Osteoblast (primary cell): ENCODE measurements around the gene BAHD1. TPM values are rescaled to one million over a fixed set of nuclear protein-coding genes. Genes with fewer than 3 reads are reported as not detected.

Experiments used
- DNase-seq: peaks from one replicate; pipeline ENCODE4 v3.0.0; 2011; ENCODE audit warnings: low spot score, mixed read lengths; ENCODE audit not compliant: insufficient read length; ENCODE audit errors: missing footprints
- H2AFZ ChIP-seq: 2 replicates; pipeline ENCODE4 v1.6.0; 2011; ENCODE audit warnings: mild to moderate bottlenecking, low read length
- H3K27ac ChIP-seq: 2 replicates; pipeline ENCODE4 v1.5.1; 2011; ENCODE audit warnings: mild to moderate bottlenecking, low read depth, low read length, moderate library complexity
- H3K27me3 ChIP-seq: 2 replicates; pipeline ENCODE4 v1.6.0; 2012; ENCODE audit warnings: mild to moderate bottlenecking, control low read depth, inconsistent platforms, low read length, moderate library complexity; ENCODE audit not compliant: insufficient read depth
- H3K36me3 ChIP-seq: 2 replicates; pipeline ENCODE4 v1.5.1; 2011; ENCODE audit warnings: mild to moderate bottlenecking, low read length, control low read depth, moderate library complexity; ENCODE audit not compliant: insufficient read depth
- H3K4me1 ChIP-seq: 2 replicates; pipeline ENCODE4 v1.5.1; 2011; ENCODE audit warnings: mild to moderate bottlenecking, low read length, control low read depth, moderate library complexity; ENCODE audit not compliant: insufficient read depth
- H3K4me2 ChIP-seq: 2 replicates; pipeline ENCODE4 v1.6.0; 2011; ENCODE audit warnings: mild to moderate bottlenecking, low read length; ENCODE audit not compliant: insufficient read depth
- H3K4me3 ChIP-seq: fragments of 200-600 bp; sonication (generic); 3 replicates; pipeline ENCODE4 v1.5.1; 2012; ENCODE audit warnings: mild to moderate bottlenecking, low read length, inconsistent platforms; ENCODE audit not compliant: insufficient read depth
- H3K79me2 ChIP-seq: 2 replicates; pipeline ENCODE4 v1.6.0; 2012; ENCODE audit warnings: mild to moderate bottlenecking, low read length, control low read depth, inconsistent platforms; ENCODE audit not compliant: insufficient read depth
- H3K9me3 ChIP-seq: 2 replicates; pipeline ENCODE4 v1.5.1; 2011; ENCODE audit warnings: low read depth, low read length, control low read depth
- H4K20me1 ChIP-seq: 2 replicates; pipeline ENCODE4 v1.6.0; 2012; ENCODE audit warnings: mild to moderate bottlenecking, low read length, control low read depth; ENCODE audit not compliant: insufficient read depth
- CTCF ChIP-seq: IDR thresholded peaks from 2 replicates; pipeline ENCODE4 v1.5.1; 2011; ENCODE audit warnings: mild to moderate bottlenecking, low read depth, low read length, moderate library complexity; ENCODE audit errors: extremely low read depth
- total RNA-seq: library from RNA; depleted of rRNA; stranded (reverse); fragments of >200 nt; gene quantifications from 2 replicates; pipeline ENCODE4 v1.2.3, GENCODE V29; 2012

The BAHD1 gene
- total RNA-seq, 1 donor: 10.5 TPM

GRCh38 chr15:40499931-40500330 is 59.2 kb downstream of the BAHD1 start:
- Histone ChIP-seq H2AFZ (no peak overlapping the region), H3K36me3 (no peaks in the 10 kb centered on the region), H3K9me3 (no peaks in the 10 kb centered on the region), H3K4me3 (no peak overlapping the region), H3K27ac (no peak overlapping the region), H3K4me2 (no peak overlapping the region), H3K79me2 (no peaks in the 10 kb centered on the region), H4K20me1 (no peaks in the 10 kb centered on the region), H3K27me3 (peaks cover 10% of the 10 kb centered on the region), H3K4me1 (peaks cover 28% of the 10 kb centered on the region)
- no peak for DNase-seq
- TF ChIP-seq CTCF: no peak

GRCh38 chr15:40500568-40501330 is 60.0 kb downstream of the BAHD1 start:
- H2AFZ ChIP-seq: no peak overlapping the region
- H4K20me1 ChIP-seq: no peaks in the 10 kb centered on the region
- peaks cover 6% of the 10 kb centered on the region for H3K27me3 ChIP-seq
- no peaks in the 10 kb centered on the region for H3K79me2 ChIP-seq
- peak; percentile 89 for DNase-seq
- no peak overlapping the region for H3K4me3 ChIP-seq
- peak overlapping the region; percentile 43 for H3K4me2 ChIP-seq
- H3K9me3 ChIP-seq: no peaks in the 10 kb centered on the region
- H3K4me1 ChIP-seq: peaks cover 28% of the 10 kb centered on the region
- H3K36me3 ChIP-seq: no peaks in the 10 kb centered on the region
- H3K27ac ChIP-seq: peak overlapping the region; percentile 54
- TF ChIP-seq CTCF: no peak

- Histone ChIP-seq H2AFZ (no peak overlapping the region), H3K9me3 (no peaks in the 10 kb centered on the region), H3K4me3 (no peak overlapping the region), H3K4me1 (peaks cover 28% of the 10 kb centered on the region), H3K36me3 (no peaks in the 10 kb centered on the region), H3K27me3 (no peaks in the 10 kb centered on the region), H3K4me2 (no peak overlapping the region), H3K79me2 (no peaks in the 10 kb centered on the region), H4K20me1 (no peaks in the 10 kb centered on the region), H3K27ac (no peak overlapping the region)
- no peak for TF ChIP-seq CTCF
- DNase-seq: no peak
Observed at GRCh38 chr15:40501487-40501886, 60.7 kb downstream of the BAHD1 start.

GRCh38 chr15:40506964-40507571 is 66.3 kb downstream of the BAHD1 start:
- H3K4me1 ChIP-seq: peaks cover 8% of the 10 kb centered on the region
- peak overlapping the region; percentile 67 for H3K4me3 ChIP-seq
- DNase-seq: peak; percentile 97
- TF ChIP-seq CTCF: peak; percentile 63
- H3K36me3 ChIP-seq: no peaks in the 10 kb centered on the region
- no peaks in the 10 kb centered on the region for H3K9me3 ChIP-seq
- peak overlapping the region; percentile 93 for H2AFZ ChIP-seq
- no peaks in the 10 kb centered on the region for H4K20me1 ChIP-seq
- no peak overlapping the region for H3K27ac ChIP-seq
- peaks cover 24% of the 10 kb centered on the region for H3K27me3 ChIP-seq
- H3K4me2 ChIP-seq: peak overlapping the region; percentile 72
- H3K79me2 ChIP-seq: no peaks in the 10 kb centered on the region
